Central memory CD4-positive, alpha-beta T cell (primary cell): ENCODE results near the gene DDX1.

Source experiments
- DNase-seq: peaks from one replicate; pipeline ENCODE4 v3.0.0; 2022

DDX1 gene

DNA sequence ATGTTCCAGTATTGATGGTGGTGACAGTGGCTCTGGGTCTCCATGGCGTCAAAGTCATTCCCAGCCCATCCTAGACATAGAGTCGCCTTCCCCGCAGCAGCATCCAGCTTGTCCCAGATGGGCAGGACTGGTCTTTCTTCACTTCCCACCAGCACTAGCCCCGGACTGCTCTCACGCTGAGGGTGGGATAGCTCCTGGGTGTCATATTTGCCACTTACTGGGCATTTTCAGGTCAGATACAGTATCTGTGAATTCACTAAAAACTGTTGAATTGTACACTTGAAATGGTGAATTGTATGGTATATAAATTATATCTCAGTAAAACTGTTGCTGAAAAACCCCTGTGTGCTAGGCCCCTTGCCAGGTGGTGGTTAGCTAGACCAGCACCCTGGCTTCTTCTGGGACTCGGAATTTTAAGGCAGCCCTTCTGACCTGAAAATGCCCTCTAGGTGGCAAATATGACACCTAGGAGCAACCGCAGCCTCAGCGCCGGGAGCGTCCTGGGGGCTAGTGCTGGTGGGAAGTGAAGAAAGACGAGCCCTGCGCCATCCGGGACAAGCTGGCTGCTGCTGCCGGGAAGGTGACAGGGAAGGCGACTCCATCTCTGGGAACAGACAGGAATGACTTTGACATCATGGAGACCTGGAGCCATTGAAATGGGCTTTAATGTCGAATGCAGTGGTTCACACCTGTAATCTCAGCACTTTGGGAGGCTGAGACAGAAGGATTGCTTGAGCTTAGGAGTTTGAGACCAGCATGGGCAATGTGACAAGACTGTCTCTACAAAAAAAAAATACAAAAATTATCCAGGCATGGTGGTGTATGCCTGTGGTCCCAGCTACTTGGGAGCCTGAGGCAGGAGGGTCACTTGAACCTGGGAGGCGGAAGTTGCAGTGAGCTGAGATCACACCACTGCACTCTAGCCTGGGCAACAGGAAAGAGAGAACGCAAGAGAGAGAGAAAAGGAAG, 56.2 kb downstream of the DDX1 start:
- no peak for DNase-seq

DNA sequence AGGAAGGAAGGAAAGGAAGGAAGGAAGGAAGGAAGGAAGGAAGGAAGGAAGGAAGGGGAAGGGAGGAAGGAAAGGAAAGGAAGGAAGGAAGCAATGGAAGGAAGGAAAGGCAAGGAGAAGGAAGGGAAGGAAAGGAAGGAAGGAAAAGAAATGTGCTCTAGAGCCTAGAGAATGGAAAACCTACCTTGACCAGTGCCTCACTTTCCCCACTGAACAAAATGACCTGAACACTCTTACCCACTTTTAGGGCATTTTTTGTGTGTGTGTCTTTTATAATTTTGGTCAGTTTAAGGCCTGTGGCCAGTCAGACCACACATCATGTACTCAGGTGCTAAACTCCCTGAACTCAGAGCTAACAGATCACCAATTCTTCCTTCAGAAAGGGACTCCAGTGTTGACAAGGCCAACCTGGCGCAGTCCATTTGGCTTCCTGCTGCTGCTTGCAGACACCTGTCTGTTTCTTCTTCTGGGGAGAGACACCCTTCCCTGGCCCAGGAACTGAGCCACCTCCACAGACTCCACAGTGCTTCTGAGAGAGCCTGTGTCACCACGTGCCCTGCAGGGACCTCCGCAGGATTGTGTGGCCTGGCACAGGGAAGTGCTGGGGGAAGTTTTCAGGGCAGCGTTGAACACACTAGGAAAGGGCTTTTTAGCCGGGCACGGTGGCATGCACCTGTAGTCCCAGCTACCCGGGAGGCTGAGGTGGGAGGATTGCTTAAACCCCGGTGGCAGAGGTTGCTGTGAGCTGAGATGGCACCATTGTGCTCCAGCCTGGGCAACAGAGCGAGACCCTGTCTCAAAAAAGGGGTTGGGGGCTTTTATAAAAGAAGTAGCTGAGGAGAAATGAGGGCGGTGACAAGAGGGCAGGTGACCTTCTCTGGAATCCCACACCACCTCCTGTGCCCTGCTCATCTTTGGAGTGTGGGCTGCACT, 57.2 kb downstream of the DDX1 start:
- DNase-seq = no peak

DNA sequence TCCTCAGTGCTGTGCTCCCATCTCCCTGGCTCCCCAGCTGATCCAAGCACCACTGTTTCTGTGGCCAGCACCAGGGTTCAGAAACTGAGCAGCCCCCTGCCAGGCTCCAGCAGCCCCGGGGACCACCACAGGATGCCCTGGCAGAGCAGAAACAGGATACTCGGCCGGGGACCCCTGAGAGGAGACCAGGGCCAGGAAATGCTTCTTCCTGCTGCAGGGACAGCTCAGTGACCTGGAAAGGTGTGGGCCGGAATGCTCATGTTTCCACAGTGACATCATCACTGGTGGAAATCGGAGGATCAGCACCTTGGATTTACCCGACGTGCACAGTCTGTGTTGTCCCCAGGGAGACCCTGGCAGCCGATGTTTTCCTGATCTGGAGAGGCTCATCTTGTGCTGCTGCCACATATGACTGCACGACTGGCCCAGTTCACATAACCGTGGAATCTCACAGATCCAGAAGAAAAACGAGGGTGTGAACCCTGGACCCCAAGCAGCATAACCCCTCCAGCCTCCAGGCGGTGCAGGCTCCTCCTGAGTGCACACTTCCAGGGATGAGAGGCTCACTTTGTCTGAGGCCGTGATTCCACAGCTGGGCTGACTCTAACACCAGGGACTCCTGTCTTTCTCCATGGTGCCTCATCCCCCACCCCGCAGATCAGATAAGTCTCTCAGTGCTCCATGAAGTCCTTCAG, 58.0 kb downstream of the DDX1 start:
- no peak for DNase-seq

DNA sequence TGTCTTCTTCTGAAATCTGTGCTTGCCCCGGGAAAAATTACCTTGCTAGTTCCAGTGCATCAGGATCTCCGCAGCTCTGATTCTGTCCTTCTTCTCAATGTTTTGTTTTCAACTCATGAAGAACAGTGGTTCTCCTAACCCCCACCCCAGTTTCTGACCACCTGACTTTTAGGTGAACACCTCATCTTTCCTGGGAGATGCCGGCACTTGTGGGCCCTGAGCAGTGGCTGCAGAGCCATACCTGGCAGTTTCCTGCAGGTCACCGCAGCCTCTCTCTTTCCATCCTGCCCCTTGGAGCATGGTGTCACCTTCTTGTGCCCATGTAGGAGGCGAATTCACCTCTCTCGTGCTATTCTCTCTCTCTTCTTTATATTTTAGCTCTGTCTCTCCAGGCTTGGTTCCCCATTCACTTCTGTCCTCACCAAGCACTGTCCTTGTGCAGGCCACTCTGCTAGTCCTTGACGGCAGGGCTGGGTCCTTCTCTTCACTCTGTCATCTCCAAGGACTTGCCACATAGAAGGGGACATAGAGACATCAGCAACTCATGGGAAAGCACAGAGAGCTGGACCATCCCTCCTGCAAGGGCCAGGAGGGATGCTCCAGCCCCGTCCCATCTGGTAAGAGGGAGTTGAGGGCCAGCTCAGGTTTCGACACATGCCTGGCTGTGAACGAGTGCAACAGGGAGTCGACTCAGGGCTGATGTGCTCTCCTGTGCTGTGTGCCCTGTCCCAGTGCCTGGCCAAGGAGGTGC, 59.1 kb downstream of the DDX1 start:
- no peak for DNase-seq

DNA sequence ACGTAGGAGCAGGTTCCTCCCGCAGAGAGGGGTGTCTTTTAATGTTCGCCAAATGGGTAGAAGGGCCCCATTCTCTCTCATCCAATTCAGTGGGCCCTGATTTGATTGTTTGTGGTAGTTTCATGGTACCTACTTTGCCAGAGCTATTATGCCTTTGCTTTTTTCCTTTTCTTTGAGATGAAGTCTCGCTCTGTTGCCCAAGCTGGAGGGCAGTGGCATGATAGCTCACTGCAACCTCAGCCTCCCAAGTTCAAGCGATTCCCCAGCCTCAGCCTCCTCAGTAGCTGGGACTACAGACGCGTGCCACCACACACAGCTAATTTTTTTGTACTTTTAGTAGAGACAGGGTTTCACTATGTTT, 59.7 kb downstream of the DDX1 start:
- no peak for DNase-seq

DNA sequence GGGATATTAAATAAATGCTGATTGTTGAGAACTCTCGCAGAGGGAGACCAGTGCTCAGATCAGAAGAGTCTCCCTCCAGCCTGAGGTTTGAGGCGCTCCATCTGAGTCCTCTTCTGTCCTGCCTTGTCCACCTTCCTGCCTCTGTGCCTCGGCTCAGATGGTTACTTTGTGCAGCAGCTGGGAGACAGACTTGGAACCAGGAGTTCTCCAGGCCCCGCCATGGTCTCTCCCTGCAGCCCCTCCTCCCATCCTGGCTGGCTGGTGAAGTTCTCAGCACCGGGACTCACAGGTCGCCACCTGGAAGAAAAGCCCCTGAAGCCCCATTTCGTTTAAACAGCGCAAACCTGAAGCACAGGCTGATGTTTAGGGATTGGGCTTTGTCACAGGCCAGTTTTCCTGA, 60.6 kb downstream of the DDX1 start:
- DNase-seq = no peak

DNA sequence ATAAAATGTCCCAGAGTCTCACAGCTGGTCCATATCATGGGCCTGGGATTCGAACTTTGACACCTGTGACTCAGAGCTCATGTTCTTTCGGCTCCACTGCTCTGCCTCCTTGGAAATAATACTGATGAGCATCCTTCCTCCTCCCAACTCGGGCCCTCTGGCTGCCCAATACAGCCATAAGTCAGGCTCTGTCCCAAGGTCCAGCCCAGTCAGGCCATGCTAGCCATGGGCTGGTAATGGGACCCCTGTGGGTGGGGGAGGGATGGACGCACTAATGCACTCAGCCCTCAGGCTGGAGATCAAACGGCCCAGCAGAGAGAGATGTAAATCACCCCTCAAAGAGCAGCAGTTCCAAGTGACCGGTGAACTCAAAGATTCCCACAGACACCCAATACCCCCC, 61.1 kb downstream of the DDX1 start:
- DNase-seq = no peak

DNA sequence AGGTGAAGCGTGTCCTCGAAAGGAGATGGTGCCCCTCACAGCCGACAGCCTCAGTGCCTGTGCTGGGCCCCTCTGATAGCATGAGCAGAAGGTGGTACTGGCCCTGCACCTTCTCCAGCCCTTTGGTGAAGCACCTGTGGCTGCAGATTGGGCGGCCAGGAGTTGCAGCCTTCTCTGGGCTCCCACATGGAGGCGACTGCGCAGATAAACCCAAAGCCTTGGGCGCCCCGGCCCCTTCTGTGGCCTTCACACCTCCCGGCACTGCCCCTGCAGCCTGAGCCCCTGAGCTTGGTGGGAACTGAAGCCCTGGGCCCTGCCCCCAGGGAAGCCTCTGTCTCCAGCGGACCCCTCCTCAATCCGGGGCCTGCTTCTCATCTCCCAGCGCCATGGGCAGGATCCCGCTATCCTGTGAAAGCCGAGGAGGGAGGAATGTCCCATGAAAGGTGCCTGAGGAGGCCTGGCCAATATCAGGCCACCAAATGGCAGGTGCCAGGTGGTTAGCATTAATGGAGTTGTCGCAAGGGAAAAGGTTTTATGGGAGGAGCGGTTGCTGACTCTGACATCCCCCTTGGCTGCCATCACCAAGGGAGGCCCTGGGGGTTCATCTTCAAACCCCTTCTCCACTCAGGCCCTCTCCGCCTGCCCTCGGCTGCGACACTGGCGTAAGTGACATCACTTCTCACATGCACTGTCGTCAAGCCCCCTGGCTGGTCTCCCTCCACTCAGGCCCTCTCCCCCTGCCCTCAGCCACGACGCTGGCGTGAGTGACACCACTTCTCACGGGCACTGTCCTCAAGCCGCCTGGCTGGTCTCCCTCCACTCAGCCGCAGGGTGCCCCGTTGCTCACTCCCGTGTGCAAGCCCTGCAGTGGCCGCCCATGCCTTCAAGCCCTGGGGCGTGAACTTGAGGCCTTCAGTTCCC, 62.4 kb downstream of the DDX1 start:
- DNase-seq = no peak

DNA sequence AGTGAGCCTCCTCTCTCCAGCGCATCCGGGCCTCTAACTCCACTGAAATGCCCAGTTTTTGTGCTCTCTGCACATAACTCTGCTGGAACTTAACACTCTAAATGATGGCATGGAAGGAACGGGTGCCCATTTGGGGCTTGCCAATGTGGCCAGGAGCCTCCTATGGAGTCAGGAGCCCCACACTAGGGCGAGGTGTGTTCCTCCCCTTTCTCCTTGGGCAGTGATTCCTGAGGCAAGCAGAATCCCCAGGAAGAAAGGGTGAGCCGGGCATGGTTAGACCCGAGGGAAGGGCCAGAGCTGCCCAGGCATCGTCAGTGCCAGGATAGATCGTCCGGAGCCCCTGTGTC, 63.0 kb downstream of the DDX1 start:
- DNase-seq = no peak

DNA sequence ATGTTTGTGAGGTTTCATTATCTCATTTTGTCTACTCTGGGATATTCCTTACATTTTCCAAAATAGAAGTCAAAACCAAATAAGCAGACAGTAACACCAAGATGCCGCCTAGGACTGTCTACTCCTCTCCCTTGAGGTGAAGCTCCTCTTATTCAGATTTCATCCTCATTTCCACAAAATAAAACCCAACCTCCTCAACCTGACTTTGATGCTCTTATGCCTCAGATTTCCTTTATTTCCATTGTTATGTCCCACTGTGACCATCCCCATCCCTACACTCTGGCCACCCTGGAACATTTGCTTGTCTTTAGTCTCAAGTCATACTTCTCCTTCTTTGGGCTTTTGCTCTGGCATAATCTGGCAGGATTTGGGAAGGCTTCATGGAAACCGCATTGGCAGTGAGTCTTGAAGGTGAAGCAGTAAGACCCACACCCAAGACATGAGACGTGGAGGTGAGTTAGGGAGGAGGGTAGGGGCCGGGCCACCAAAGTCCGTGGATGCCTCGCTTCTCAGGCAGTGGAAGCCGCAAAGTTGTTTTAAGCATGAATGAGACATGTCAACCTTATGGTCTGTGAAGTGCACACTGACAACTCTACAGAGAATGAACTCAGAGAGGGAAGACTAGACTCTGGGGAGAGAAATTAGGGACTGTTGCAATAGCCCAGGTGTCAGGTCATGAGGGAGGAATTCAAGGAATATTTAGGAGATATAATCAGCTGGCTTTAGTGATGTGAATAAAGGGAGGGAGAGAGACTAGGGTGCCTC, 63.6 kb downstream of the DDX1 start:
- DNase-seq = no peak

DNA sequence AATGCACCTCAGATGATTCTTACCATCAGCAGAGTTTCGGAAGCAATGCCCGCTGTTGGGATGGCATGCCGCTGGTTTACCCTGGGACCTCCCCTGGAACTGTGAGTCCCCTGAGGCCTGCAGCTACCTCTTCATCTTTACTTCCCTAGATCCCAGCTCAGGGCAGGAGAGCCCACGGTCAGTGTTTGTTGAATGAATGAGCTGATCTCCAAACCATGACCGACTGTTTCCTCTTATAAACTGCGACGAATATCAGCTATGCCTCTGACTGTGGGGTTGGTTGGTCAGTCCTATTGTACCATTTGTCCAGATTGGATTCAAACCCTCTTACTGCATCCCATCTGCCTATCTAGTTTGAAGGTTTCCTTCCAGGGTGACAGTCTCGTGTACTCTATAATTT, 64.4 kb downstream of the DDX1 start:
- DNase-seq = no peak

DNA sequence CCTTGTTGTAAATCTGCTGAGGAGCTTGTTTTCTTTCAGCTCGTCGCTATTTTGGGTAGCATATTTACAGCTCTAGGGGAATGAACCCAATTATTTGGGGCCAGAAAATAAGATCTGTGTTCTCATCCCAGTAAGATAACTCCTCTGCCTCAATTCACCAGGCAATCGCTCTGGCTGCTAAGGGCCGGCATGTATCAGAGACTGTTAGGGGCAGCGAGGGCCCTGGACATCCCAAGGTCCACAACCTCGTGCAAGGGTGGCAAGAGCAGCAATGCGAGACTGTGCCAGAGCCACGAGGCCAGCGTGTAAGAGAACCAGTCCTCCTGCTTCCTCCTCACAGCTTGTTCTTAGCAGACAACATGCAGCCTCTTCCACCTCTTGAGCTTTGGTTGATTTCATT, 66.1 kb downstream of the DDX1 start:
- no peak for DNase-seq

DNA sequence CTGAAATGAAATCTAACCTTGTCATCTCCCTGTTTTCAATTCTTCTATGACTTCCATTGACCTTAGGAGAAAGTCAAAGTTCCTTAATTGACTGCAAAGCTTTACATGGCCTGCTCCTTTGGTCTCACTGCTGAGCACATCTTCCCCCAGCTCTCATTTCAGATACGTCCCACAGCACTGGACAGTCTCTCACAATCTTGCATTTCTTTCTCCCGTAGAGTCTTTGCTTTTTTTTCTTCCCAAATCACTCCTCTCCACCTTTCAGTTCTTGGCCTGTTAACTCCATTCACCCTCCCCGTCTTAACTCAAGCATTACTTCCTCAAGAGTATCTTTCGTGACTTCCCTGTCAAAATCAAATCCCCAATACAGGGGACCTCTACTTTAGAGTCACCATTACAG, 67.2 kb downstream of the DDX1 start:
- no peak for DNase-seq

DNA sequence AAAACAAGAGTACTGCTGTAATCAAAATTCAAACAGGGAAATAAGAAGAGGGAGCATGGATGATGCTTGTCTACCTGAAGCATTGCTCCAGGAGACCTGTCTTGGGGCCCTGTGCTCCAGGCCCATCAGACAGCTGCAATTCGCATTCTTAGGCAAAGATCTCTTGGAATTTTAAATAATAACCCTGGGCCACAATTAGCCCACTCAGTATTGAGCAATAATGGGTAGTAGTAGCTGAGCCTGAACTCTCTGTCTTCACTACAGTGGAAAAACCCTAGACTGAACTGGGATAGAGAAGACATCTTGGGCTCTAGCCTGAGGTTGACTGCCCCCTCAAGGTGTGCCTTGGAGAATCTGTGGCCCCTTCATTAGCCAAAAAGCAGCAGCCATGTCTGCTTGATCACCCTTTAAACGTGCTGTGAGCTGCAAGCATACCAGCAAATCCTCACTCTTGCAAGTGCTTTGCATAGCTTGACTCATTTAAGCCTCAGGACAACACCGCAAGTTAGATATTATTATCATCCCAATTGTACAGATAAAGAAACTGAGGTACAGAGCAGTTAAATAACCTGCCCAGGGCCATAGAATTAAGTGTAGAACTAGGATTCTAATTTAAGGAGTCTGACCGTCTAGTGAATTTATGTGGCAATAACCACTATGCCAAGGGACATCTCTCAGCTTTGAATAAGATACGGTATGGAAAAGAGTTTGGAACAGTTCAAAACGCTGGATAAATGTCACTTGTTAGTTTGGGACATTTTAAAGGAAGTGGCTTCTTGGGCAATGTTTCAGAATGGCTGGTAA, 69.0 kb downstream of the DDX1 start:
- DNase-seq = no peak

DNA sequence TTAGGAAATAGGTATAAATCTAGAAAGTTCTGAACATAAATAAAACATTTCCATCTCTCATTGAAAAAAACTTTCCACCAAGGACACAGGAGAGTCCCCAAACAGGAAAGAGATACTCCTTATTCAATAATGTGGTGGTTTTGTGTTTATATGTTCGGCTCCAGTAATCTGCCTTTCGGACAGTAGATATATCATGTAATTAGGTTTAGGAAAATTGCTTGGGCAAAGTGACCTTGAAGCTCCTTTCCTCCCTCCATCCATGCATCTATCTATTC, 69.6 kb downstream of the DDX1 start:
- DNase-seq = no peak

DNA sequence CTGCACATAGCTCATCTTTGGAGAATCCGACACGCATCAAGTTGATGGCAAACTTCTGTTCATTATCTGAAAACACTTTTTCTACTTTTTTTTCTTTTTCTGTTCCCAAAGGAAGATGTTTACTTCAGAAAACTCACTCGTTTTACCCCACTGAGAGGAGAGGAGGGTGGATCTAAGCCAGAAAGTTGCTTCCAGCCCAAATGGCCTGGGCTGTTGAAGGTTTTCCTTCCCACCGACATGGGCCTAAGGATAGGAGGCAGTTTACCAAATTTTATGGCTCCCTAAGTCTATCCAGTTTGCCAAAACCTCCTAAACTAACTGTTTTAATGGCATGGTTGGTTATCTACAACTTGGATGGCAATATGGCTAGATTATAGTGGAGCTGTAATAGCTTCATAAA, 70.4 kb downstream of the DDX1 start:
- no peak for DNase-seq

DNA sequence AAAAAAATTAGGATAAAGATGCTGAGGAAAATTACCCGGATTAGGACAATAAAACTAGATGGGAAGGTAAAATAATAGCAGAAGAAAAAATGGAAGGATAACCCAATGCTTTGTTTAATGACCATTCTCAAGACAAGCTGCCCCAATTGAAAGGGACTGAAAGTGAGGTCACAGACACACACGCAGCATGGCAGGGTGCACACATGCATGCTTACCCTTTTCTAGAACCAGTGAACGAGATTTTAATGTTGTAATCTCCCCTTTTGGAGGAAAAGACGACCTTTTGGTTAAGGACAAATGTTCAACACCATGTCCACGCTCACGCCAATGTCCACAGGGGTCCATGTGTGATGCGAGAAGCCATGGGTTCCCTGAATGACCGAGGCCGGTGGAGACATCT, 70.9 kb downstream of the DDX1 start:
- no peak for DNase-seq

DNA sequence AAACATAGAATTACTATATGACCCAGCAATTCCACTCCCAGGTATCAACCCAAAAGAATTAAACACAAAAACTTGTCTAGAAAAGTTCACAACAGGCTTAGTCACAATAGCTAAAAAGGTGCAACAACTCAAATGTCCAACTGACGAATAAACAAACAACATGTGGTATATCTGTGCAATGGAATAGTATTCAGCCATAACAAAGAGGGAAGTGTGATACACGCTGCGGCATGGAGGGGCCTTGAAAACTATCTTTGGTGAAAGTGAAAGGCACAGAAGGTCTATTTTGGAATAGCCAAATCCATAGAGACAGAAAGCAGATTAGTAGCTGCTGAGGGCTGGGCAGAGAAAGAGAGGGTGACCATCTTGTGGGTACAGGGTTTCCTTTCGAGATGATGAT, 72.1 kb downstream of the DDX1 start:
- no peak for DNase-seq

DNA sequence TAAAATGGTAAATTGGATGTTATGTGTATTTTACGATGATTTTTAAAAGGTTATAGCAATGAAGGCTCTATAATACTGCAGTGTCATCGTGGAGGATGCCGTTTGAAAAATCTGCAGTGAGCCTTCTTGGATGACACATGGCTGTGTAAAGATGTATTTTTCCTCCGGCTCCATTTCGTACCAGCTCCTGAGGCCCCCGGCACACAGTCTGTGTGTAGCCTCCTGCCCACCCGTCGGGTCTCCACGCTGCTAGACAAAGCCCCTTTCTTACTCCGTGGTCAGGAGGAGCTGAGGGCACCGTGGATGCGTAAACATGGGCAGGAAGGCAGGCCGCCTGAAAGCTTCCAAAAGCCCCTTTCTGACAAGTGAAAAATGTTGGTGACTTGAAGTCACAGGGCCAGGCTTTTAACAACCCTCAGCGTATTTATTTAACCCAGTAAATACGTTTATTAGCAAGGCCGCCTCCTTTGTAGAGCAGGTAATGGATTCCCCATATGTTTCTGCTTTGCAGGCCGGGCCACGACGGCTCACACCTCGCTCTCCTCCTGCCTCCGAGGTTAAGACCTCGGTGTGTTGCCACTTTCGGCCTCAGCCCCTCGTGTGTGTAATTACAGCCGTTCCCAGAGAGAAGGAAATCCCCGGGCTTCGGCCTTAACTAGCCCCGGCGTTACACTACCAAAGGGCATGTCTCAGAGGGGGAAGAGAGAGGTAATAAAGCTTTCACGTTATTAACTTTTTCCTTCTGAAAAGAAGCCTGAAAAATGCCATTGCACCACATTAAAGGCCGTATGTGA, 72.8 kb downstream of the DDX1 start:
- no peak for DNase-seq
